ENCODE results near the gene CMTR2.
A peak's percentile ranks its signal among the peaks of the same experiment; 100 is the strongest.
"Not testable (repeated sequence)": the region's sequence is repeated elsewhere in the genome, so short reads cannot be mapped to it uniquely, and the experiment has no call there.

Gene CMTR2

GRCh38 chr16:71288890-71289731 lies at the start of gene CMTR2:
Gene CMTR2 (minus strand): TSS chr16:71289402. CDS start chr16:71285920, 3,482 bp downstream.
- peak; percentile 98 for DNase-seq
- TF ChIP-seq GATA1 (IDR thresholded peaks at IDR 0.05; ENCODE audit: low read depth, low read length) (no peak), POLR2A (IDR thresholded peaks at IDR 0.05; ENCODE audit: low read length) (peak; percentile 94)

- TF ChIP-seq POLR2A (IDR thresholded peaks at IDR 0.05; ENCODE audit: low read length) (no peak), GATA1 (IDR thresholded peaks at IDR 0.05; ENCODE audit: low read depth, low read length) (no peak)
- no peak for DNase-seq
Measured at GRCh38 chr16:71338632-71339031, 49.4 kb upstream of the CMTR2 start.

- no peak for DNase-seq
- TF ChIP-seq GATA1 (IDR thresholded peaks at IDR 0.05; ENCODE audit: low read depth, low read length) = no peak
- TF ChIP-seq POLR2A (IDR thresholded peaks at IDR 0.05; ENCODE audit: low read length) = no peak
Measured at GRCh38 chr16:71338193-71338592, 49.0 kb upstream of the CMTR2 start.

DNA sequence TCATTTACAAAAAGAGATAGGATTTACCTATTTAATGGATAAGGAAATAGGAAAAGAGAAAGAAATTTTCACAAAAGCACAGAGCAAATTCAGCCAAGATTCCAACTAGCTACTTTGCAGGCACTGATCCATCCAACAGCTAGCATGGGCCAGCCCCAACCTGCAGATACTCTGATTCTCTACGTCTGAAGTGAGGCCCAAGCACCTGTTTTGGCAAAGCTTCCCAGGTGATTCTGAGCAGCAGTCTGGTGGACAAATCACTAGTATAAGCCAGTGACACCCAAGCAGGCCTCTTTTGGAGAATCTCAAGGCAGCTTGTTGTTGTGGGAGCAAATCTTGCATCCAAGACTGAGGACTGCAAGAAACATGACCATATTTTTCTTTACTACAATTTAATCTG lies 48.4 kb upstream of the CMTR2 start:
- TF ChIP-seq GATA1 (IDR thresholded peaks at IDR 0.05; ENCODE audit: low read depth, low read length) = no peak
- no peak for TF ChIP-seq POLR2A (IDR thresholded peaks at IDR 0.05; ENCODE audit: low read length)

DNA sequence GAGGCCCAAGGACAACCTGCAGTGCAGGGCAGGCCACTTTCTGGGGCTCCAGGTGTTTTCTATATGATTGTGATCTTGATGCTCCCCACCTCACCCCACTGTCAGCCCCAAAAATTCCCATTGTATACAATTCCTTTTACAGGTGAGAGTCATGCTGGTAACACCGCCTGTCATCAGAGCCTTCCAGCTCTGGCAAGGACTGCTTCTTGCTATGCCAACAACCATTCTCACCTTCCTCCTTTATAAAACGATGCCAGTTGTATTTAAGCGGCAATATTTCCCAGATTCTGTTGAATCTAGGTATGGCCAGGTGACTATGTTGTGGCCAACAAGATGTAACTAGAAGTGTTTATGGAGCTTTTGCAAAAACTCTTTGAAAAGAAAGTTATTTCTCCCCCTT lies 38.9 kb upstream of the CMTR2 start:
- TF ChIP-seq POLR2A (IDR thresholded peaks at IDR 0.05; ENCODE audit: low read length) (no peak), GATA1 (IDR thresholded peaks at IDR 0.05; ENCODE audit: low read depth, low read length) (no peak)
- no peak for DNase-seq

More for the DNA sequence above, 48.4 kb upstream of the CMTR2 start:
- DNase-seq = no peak

DNA sequence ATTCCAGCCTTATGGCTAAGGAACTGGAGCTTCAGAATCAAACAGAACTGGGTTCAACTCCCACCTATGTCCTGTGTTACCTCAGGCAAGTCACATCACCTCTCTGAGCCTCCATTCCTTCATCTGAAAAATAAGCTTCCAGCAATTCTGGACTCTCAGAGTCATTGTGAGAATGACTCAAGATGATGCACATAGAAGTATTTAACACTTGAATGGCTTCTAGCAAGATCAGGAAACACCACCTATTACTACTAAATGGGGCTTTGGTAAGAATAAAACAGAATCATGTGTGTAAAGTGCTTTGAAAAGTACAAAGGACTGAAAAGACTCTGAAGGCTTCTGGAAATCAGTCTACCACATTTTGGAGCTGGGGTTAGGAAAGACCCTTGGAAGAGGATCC lies 38.5 kb upstream of the CMTR2 start:
- TF ChIP-seq GATA1 (IDR thresholded peaks at IDR 0.05; ENCODE audit: low read depth, low read length) = no peak
- TF ChIP-seq POLR2A (IDR thresholded peaks at IDR 0.05; ENCODE audit: low read length) = no peak
- DNase-seq = no peak

DNA sequence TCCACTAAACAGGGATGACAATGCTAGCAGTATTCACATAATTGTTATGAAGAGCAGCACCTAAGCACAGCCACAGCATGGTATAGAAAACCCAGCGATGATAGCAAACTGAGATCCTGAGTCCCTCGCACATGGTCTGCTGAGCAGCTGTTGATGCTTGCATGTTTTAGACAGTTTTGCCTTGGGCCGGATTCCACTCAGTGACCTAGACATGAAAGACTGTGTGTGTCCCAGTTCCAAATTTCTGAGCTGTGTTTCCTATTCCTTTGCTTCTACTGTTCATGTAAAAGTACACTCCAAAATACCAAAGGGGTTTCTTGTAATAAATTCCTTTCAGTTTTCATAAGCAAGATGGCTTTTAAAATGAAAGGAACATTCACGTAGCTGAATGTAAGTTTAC lies 30.8 kb upstream of the CMTR2 start:
- TF ChIP-seq POLR2A (IDR thresholded peaks at IDR 0.05; ENCODE audit: low read length) = no peak
- no peak for TF ChIP-seq GATA1 (IDR thresholded peaks at IDR 0.05; ENCODE audit: low read depth, low read length)

DNA sequence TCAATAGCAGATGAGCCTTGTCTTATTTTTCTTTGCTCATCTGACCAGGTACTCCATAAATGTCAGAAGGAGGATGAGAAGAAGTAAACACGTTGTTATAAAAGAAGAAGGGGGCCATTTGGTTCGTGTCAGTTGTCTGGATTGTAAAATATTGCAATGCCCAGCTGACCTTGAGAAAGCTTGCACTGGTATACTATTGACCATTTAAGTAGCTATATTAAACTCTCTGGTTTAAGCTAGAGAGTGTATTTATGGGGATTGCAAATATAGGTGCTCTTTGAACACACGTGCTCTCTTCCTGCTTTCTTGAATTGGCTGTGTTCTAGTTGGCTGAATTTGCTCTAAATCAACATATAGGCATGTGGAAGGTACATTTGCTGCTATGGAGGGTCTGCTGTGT lies 26.1 kb upstream of the CMTR2 start:
- DNase-seq = no peak

More for the DNA sequence above, 30.8 kb upstream of the CMTR2 start:
- no peak for DNase-seq

GRCh38 chr16:71313591-71313990 lies 24.4 kb upstream of the CMTR2 start:
- DNase-seq = not testable (repeated sequence)

More for the DNA sequence above, 26.1 kb upstream of the CMTR2 start:
- TF ChIP-seq POLR2A (IDR thresholded peaks at IDR 0.05; ENCODE audit: low read length) = no peak
- no peak for TF ChIP-seq GATA1 (IDR thresholded peaks at IDR 0.05; ENCODE audit: low read depth, low read length)

- TF ChIP-seq GATA1 (IDR thresholded peaks at IDR 0.05; ENCODE audit: low read depth, low read length) (no peak), POLR2A (IDR thresholded peaks at IDR 0.05; ENCODE audit: low read length) (no peak)
- DNase-seq = peak; percentile 23 to 63
Measured at GRCh38 chr16:71311553-71312158, 22.5 kb upstream of the CMTR2 start.

DNA sequence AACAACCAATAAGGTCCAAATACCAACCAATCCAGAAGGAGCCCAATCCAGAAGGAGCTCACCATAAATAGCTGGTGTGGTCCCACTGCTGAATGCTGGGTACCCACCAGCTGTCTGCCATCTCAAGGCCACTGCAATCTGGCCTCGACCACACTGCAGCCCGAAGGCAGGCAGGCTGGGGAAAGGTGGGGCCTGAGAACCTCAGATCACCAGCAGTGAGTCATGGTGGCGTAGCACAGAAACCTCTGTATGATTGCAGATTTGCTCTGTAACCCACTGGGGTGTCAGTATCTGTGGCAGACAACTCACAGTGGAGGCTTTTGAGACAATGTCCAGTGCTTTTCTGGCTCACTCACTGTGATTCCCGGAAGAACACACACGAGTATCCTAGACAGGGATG lies 14.7 kb upstream of the CMTR2 start:
- DNase-seq = no peak
- TF ChIP-seq POLR2A (IDR thresholded peaks at IDR 0.05; ENCODE audit: low read length) (no peak), GATA1 (IDR thresholded peaks at IDR 0.05; ENCODE audit: low read depth, low read length) (no peak)

DNA sequence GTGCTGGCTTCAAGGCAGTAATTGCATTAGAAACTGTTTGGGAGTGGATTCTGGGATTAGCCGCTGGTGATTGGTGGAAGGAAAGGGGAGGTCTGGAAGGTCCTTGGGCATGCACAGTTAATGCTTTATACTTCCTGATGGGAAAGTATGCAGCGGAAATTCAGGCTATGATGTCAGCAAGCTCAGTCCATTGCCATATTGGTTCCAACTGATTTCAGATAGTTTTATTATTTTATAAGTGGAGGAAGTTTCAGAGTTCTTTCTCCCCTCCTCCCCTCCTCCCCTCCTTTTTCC lies 8.1 kb upstream of the CMTR2 start:
- no peak for TF ChIP-seq GATA1 (IDR thresholded peaks at IDR 0.05; ENCODE audit: low read depth, low read length)
- TF ChIP-seq POLR2A (IDR thresholded peaks at IDR 0.05; ENCODE audit: low read length) = no peak
- no peak for DNase-seq

GRCh38 chr16:71296584-71297340 lies 7.6 kb upstream of the CMTR2 start:
- TF ChIP-seq GATA1 (IDR thresholded peaks at IDR 0.05; ENCODE audit: low read depth, low read length) (no peak), POLR2A (IDR thresholded peaks at IDR 0.05; ENCODE audit: low read length) (no peak)
- DNase-seq = no peak

GRCh38 chr16:71295950-71296349 lies 6.7 kb upstream of the CMTR2 start:
- no peak for DNase-seq
- TF ChIP-seq GATA1 (IDR thresholded peaks at IDR 0.05; ENCODE audit: low read depth, low read length) = no peak
- TF ChIP-seq POLR2A (IDR thresholded peaks at IDR 0.05; ENCODE audit: low read length) = no peak

All from erythroblast (primary cell).